Measurements from ENCODE around the gene ISL2.

Gene ISL2

GRCh38 chr15:76333720-76334437, 2.7 kb upstream of the ISL2 start:
- peak; percentile 37 for TF ChIP-seq CTCF (IDR thresholded peaks at IDR 0.05; ENCODE audit: insufficient read depth, low read depth, low read length, missing control alignments)
- H3K4me3 ChIP-seq (ENCODE audit: low read depth, low read length) = no peak overlapping the region
- DNase-seq (ENCODE audit: low read depth) = no peak

- no peak for DNase-seq (ENCODE audit: low read depth)
- TF ChIP-seq CTCF (IDR thresholded peaks at IDR 0.05; ENCODE audit: insufficient read depth, low read depth, low read length, missing control alignments) = no peak
- no peak overlapping the region; the same call in 1 of the 2 replicates for H3K4me3 ChIP-seq (ENCODE audit: low read depth, low read length)
Measured at GRCh38 chr15:76334438-76335306, 1.9 kb upstream of the ISL2 start.

GRCh38 chr15:76335307-76336253, 993 bp upstream of the ISL2 start:
- DNase-seq (ENCODE audit: low read depth) = peak; percentile 68
- peak overlapping the region; percentile 69 for H3K4me3 ChIP-seq (ENCODE audit: low read depth, low read length)
- no peak for TF ChIP-seq CTCF (IDR thresholded peaks at IDR 0.05; ENCODE audit: insufficient read depth, low read depth, low read length, missing control alignments)

GRCh38 chr15:76337059-76337695, 604 bp downstream of the ISL2 start:
- DNase-seq (ENCODE audit: low read depth) = peak; percentile 49
- H3K4me3 ChIP-seq (ENCODE audit: low read depth, low read length) = peak overlapping the region; percentile 69
- no peak for TF ChIP-seq CTCF (IDR thresholded peaks at IDR 0.05; ENCODE audit: insufficient read depth, low read depth, low read length, missing control alignments)

- no peak for DNase-seq (ENCODE audit: low read depth)
- TF ChIP-seq CTCF (IDR thresholded peaks at IDR 0.05; ENCODE audit: insufficient read depth, low read depth, low read length, missing control alignments) = no peak
- H3K4me3 ChIP-seq (ENCODE audit: low read depth, low read length) = peak overlapping the region; percentile 69
Measured at GRCh38 chr15:76337696-76338485, 1.3 kb downstream of the ISL2 start.
